Measurements from ENCODE around the gene ARHGEF17.

DNA sequence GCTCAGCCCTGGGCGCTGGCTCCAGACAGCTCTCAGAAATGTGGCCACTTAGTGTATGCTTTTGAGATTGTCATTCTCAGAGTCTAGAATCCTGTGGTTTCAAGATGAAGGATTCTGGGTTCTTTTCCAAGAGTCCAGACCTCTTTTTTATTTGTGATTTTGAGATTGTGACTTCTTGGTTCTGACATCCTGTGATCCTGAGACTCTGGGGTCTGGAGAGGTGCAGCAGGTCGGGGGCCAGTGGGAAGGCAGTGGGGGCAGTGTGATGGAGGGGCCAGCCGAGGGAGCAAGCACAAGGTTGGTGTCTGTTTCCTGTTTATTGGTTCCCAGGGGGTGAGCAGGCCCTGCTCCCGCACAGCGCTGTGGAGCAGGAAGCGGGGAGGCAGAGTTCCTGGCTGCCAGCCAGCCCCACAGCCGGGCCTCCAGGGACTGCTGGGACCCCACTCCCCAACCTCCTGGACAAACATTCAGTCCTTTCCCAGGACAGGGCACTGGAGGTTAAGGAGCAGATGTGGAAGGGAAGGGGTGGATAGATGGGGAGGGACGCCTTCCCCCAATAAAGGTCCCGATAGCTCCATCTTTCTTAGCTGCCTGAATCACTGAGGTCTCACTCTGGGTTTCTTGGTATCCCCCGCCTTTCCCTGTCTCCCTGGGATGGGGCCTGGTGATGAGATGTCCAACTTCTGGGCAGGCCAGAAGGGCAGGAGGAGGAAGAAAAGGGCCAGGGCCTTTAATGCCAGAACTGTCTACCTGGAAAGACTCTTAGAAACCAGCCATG lies 13.7 kb downstream of the ARHGEF17 start:
- TF ChIP-seq, protein P1, sequence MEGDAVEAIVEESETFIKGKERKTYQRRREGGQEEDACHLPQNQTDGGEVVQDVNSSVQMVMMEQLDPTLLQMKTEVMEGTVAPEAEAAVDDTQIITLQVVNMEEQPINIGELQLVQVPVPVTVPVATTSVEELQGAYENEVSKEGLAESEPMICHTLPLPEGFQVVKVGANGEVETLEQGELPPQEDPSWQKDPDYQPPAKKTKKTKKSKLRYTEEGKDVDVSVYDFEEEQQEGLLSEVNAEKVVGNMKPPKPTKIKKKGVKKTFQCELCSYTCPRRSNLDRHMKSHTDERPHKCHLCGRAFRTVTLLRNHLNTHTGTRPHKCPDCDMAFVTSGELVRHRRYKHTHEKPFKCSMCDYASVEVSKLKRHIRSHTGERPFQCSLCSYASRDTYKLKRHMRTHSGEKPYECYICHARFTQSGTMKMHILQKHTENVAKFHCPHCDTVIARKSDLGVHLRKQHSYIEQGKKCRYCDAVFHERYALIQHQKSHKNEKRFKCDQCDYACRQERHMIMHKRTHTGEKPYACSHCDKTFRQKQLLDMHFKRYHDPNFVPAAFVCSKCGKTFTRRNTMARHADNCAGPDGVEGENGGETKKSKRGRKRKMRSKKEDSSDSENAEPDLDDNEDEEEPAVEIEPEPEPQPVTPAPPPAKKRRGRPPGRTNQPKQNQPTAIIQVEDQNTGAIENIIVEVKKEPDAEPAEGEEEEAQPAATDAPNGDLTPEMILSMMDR (IDR thresholded peaks at IDR 0.05), result no peak
- TF ChIP-seq EZH2 (IDR thresholded peaks at IDR 0.05), result no peak
- no peak for TF ChIP-seq EZH2phosphoT487 (IDR thresholded peaks at IDR 0.05)

Measured in neural progenitor cell (in vitro differentiated cells).